ENCODE results near the gene CD28.

Gene CD28

DNA sequence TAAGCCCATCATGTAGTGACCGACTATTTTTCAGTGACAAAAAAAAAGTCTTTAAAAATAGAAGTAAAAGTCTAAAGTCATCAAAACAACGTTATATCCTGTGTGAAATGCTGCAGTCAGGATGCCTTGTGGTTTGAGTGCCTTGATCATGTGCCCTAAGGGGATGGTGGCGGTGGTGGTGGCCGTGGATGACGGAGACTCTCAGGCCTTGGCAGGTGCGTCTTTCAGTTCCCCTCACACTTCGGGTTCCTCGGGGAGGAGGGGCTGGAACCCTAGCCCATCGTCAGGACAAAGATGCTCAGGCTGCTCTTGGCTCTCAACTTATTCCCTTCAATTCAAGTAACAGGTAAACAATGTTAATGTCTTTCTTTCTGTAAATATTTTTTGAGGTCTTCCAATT lies at the start of gene CD28:
Gene CD28 (plus strand): TSS at position 237 of the 400 bp plus-strand sequence. CDS start 58 bp downstream, at position 295.
- peak; percentile 83 for DNase-seq (ENCODE audit: low read depth)

DNA sequence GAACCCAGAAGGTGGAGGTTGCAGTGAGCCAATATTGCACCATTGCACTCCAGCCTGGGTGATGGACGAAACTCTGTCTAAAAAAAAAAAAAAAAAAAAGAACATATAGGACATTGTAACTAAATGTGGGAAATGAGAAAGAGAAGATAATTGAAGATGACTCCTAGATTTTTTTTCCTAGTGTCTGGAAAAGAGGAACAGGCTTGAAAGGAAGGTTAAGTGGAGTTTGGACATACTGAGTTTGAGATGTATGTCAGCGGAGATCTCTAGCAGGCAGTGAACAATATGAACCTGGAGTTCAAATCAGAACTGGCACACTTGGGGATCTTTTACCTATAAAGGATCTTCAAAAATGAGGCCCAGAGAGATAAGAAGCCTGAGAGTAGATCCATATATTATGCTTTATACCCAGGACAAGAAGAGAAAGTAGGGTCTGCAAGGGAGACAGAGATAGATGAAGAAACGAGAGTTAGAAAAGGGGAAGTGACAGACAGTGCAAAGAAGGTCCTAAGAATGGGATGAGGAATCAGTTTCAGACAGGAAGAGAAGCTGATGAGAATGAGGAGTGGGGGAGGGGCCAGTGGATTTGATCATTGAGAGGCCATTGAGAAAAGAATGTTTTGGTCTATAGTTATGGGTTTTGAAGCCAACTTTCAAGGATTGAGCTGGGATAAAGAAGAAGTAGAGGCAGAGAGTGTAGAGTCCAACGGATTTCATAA lies 46.9 kb upstream of the CD28 start:
- DNase-seq (ENCODE audit: low read depth) = no peak

DNA sequence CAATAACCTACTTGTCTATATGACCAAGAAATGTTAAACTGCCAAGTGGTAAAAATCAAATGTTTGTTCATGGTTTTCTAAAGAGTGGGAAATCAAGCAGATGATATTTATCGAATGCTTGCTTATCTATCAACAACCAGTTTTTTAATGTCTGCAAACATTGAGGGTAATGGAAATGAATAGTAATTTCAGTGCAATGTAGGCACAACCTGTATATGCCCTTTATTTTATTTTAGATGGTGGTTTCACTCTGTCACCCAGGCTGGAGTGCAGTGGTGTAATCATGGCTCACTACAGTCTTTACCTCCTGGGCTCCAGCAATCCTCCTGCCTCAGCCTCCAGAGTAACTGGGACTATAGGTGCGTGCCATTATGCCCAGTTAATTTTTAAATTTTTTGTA lies 46.0 kb upstream of the CD28 start:
- DNase-seq (ENCODE audit: low read depth) = no peak

DNA sequence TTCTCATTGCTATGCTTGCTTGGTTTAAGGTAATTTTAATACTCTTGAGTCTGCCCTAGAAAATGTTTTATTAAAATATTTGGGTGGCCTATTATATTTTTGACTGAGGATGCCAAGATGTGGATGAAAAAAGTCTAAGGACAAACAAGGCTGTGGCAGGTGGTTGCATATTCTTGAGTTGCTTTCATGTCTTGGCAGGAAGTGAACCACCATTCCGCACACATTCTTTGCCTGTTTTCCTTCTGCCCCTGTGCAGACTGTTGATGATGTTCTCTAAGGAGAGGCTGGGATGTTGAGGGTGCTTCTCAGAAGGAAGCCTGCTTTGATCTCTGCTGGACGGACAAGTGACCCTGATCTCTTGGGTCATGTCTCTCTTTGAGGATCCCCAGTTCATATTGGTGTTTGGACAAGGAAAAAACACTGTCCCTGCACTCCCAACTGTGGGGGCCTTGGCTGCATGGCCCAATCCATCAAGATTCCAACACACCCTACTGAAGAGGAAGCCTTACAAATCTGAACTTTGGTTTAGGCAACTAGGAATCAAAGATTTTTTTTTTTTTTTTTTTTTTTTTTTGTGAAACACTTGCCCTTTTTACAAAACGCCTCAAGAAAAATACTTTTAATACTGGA lies 45.0 kb upstream of the CD28 start:
- no peak for DNase-seq (ENCODE audit: low read depth)

DNA sequence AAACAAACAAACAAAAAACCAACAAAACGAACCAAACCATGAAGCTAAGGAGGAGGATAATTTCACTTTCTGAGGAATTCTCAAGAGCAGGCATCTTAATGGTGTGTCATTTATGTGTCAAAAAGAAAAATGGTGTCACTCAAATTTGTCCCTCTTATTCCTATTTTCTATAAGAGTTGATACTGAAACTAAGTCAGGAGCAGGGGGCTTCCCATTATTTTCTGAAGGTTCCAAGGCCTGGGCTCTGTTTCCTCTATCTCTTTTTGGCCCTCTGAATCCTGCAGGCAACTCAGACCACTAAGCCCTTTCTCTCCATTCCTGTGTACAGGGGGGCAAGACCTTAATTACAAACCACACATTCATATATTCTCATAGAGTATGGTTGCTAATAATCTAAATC lies 44.0 kb upstream of the CD28 start:
- DNase-seq (ENCODE audit: low read depth) = no peak

DNA sequence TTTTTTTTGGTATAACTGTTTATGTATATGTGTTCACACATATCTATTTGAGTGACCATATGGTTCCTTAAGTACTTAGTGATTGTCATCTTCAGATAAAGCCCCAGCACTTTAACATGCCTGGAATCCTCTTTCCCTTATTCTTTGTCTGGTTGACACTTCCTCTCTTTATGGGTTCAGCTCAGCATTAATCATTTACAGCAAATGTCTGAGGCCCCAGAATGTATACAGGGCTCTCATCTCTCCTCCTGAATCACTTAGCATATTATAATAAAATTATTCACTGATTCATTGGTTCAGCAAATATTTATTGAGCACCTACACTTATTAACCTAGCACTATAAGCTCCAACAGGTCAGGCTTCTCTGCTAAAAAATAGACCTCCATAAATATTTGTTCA lies 43.5 kb upstream of the CD28 start:
- no peak for DNase-seq (ENCODE audit: low read depth)

DNA sequence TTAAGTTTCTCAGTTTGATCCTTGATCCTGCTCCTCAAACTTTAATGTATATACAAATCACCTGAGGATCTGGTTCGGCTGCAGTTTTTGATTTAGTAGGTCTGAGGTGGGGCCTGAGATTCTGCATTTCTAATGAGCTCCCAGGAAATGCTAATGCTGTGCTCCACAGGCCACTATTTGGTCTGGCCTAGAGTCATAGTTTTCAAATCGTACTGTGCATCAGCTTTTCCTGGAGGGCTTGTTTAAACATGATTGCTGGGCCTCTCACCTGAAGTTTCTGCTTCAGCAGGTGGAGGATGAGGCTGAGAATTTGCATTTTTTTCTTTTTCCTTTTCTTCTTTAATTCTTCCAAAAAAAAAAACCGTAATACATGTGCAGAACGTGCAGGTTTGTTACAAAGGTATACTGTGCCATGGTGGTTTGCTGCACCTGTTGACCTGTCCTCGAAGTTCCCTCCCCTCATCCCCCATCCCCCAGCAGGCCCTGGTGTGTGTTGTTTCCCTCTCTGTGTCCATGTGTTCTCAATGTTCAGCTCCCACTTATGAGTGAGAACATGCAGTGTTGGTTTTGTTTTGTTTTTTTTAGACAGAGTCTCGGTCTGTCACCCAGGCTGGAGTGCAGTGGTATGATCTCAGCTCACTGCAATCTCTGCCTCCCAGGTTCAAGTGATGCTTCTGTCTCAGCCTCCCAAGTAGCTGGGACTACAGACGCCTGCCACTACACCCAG lies 42.2 kb upstream of the CD28 start:
- no peak for DNase-seq (ENCODE audit: low read depth)

DNA sequence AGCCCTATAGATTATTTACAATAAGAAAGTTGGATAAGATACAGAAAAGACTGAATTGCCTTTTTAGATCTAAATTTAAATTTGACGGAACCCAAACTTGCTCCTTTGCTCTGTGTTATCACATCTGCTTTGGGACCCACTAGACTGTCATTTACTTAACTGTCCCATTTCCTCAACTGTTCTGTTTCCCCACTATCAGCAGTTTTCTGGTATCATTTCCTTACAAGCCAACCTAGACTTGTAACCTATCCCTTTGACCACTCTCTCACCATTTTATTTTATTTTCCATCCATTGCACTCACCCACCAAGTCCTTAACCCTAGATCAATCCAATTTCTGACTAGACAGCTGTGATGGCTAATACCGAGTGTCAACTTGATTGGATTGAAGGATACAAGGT lies 38.6 kb upstream of the CD28 start:
- DNase-seq (ENCODE audit: low read depth) = no peak

DNA sequence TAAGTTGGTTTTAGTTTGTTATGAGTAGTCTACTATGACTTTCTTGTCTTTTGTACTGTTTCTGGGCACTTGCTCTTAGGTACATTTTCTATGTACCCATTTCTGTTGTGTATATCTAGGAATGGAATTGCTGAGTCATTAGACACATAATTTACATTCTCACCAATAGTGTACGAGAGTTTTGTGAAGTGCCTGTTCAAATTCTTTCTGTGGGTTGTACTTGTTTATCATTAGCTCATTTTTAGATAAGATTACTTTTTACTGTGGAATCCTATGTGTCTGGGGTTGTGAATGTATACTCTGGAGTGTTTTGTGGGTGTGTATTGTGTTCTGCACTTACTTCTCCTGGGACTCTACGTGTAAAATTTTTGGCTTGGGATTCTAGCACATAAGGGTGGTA lies 36.6 kb upstream of the CD28 start:
- no peak for DNase-seq (ENCODE audit: low read depth)

DNA sequence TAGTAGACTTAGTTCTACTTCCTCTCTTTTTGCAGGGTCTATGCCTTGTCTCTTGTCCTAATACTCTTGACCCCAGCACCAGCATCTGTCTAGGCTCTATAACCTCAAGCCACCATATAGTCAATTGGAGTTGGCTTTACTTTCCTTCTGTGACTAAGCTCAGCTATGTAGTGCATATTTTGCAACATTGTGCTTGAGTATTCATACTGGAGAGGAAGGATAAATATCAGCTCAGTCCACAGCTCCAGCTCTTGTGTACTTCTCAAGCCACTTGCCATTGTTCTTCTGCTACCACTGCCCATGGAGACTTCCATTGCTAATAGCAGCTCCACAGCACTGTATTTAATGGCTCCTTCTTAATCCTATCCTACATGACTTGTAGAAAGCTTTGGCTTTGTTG lies 35.5 kb upstream of the CD28 start:
- DNase-seq (ENCODE audit: low read depth) = no peak

DNA sequence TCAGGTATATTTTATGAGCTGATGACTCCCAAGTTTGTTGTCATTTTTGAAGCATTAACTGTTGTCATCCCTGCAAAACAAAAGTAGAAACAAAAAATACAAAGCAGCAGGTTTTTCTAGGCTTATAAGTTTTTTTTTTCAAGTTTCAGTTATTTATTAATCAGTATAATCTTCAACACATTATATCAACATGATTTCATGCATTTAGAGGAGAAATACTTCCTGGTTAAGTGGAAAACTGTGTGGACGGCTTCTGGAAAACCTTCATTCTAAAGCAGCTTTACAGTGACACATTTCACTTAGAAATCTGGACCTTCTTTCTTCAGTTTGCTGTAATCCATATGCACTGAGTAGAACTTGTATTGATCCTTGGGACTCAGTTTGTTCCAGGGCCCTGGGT lies 34.6 kb upstream of the CD28 start:
- DNase-seq (ENCODE audit: low read depth) = no peak

DNA sequence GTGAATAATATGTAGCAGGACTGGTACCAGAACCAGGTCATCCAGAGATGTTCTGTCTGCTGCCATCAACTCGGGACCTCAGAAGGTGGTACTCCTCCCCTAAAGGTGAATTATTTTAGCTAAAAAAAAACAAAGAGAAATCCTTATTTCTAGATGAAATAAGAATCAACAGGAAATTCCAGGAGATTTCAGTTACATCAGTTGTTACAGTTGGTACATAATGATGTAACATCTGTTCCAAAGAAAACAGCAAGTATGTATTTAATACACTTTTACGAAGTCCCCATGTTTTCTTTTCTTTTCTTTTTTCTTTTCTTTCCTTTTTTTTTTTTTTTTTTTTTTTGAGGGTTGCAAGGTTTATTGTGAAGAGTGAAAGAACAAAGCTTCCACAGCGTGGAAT lies 33.6 kb upstream of the CD28 start:
- DNase-seq (ENCODE audit: low read depth) = no peak

DNA sequence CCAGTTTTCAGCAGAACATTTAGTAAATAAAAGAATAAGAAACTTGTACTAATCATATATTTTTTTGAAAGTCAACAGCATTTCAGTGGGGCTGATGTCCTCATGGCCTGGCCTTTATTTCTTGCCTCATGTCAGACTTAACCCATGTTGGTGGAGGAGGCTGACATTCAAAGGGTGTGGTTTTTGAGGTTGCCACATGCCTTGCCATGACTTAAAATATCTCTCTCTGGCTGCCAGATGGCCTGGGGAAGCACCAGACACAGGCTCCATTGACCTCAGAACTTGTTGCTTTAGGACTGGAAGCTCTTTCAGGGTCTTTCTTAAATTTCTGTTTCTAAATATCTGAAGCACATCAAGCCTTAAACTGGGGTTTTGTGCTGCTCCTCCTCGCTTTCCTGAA lies 32.5 kb upstream of the CD28 start:
- no peak for DNase-seq (ENCODE audit: low read depth)

DNA sequence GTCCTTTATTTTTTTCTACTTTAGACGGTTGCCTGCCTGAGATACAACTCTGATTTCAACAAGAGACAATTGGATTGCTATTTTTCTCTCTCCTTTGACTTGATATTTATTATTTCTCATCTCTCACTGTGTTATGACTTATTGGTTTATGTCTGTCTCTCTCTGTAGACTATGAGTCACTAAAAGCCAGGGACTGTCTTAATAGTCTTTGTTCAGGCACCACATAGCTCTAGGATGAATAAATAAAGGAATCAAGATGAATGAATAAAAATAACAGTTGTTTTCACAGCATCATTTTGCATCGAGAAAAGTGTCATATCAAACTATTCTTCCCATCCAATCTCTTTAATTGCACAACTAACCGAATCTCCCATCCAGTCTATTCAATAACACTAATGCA lies 31.4 kb upstream of the CD28 start:
- no peak for DNase-seq (ENCODE audit: low read depth)

DNA sequence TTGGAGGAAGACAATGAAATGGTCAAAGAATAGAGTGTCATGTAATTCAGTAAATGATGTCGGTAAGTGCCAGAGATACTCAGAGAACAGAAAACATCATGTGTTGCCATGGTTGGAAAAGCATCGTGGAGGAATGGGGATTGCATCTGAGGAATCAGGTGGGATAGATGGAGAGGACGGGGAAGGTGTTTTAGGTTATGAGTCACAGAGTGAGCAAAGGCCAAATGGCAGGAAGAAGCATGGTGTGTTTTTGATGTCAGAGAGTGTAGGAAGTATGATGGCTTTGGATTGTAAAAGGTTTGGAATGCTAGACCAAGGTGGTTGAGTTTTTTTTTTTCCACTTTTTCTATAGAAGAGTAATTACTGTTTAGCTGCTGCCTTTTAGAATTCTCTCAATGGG lies 27.5 kb upstream of the CD28 start:
- no peak for DNase-seq (ENCODE audit: low read depth)

DNA sequence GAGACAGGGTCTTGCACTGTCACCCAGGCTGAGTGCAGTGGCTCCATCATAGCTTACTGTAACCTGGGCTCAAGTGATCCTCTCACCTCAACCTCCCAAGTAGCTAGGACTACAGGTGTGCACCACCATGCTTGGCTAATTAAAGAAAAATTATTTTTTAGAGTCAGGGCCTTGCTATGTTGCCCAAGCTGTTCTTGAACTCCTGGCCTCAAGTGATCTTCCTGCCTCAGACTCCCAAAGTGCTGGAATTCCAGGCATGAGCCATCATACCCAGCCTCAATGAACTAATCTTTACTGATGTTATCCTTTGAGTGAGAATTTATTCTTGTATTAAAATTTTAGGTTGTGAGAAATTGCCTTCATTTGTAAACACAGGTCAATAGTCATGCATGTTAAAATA lies 27.0 kb upstream of the CD28 start:
- no peak for DNase-seq (ENCODE audit: low read depth)

DNA sequence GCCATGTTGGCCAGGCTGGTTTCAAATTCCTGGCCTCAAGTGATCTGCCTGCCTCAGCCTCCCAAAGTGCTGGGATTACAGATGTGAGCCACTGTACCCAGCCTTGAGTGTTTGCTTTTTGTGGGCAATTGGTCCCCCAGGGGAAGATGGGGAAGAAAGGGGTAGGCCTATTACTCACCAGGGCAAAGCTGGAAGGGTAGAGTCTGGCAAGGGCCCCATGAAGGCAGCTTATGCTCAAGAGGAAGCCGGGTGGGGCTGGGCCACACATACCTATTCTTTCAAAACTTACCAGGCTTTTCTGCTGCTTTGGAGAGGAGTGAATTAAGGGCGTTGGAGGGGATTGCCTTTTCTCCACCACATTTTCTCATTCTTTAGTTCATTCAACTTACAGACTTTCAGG lies 24.5 kb upstream of the CD28 start:
- no peak for DNase-seq (ENCODE audit: low read depth)

DNA sequence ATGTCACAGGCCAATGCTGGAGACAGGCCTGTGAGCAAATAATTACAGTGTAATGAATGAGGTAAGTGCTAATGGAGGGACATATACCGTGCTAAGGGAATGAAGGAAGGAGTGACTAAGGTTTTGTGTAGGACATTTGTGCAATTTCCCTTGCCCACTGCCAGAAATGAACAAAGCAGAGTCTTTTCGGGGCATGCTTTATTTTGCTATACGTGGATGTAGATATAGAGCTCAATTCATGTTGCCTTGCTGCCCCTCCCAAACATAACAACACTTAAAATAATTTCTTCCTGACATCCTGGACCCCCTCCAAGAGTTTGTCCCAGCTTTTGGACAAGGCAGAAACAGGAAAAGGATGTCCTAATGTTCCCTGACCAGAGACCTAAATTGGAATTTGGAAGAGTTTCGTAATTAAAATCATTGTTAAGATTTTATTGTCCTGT lies 23.7 kb upstream of the CD28 start:
- no peak for DNase-seq (ENCODE audit: low read depth)

DNA sequence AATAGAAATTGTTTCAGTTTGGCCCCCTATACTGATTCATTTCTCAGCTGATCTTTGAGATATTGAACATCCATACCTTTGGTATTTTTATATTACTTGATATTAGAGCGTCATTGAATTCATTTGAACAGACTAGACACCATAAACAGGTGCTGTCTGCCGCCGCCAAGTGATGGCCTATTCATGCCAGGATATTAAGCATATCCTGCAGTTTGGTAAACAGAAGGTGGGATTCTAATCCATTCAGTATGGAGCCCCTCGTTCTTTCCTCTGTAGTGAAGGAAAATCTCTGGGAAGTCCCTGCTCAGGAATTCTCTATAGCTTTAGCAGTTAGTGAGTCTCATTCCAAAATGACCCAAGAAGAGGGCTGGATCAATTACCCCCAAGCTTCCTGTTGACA lies 23.0 kb upstream of the CD28 start:
- no peak for DNase-seq (ENCODE audit: low read depth)

DNA sequence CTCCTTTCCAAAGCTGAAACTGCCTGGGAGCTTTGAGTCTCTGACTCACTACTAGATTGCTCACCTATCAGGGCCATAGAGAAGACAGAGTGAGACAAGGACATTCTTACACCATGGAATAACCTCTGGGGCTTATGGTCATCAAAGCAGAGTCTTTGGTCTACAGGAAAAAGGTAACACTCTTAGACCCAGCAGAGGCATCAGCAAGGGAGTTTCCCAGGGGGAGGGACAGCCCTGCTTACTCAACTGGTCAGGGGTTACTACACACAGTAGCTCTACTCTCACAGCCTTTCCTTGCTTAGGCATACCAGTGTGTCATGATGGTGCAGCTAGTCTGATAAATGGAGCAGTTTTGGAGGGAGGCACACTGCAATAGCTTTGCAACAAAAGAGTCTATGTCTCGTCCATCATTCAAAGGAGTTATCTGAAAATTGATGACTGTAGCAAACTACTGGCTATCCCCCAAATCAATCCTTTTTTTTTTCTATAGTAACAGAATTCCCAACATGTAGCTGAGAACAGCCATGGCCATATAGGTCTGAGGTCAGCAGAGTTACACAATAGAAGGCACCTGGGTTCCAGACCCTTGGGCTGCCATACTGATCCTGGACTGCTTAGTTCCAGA lies 22.4 kb upstream of the CD28 start:
- no peak for DNase-seq (ENCODE audit: low read depth)

DNA sequence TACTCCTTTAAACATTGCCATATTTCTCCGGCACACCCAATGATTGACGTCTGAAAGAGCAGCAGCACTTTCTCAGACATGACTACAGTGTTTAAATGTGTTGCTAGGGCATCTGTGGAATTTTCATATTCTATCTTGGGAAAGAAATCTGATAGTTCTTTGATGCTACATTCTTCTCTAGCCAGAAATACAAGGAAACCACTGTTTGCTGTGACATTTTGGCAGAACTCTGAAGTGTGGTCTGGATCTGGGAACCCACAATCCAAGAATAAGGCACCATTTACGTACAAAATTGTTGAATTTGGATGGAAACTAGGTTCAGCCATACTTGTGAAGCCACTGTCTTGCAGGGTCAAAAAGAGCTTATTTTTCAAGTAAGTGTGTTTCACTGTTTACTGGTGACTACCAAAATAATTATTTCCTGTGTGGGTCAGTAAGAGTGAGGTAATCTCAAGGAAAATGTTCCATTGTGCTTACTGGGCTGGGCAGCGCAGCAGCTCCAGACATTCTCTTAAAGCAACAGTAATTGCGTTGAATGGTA lies 21.3 kb upstream of the CD28 start:
- no peak for DNase-seq (ENCODE audit: low read depth)

DNA sequence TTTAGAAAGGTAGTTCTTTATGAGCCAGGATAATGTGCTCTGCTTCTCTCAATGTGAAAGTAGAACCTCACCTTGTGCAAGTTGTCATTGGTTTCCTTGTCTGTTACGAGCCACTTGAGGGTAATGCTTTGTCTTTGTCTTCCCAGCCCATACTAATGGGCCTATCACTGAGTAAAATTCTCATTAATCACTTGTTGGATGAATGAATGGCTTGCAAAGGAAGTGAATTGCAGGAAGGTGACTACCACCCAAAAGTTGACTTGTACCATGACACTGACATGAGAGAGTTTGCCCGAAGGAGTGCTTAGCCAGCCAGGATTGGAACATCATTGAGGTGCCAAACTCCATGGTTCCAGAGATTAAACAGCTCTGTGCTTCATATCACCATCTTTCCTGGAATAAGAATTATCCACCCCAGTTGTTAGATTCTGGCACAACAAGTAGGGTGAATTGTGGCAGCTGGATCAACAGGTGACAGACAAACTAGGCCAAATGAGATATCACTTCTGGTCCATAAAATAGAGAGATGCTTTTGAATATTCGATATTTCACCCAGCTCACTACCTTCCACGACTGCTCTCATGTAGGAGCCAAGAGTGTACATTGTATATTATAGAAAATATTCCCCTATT lies 20.5 kb upstream of the CD28 start:
- DNase-seq (ENCODE audit: low read depth) = no peak
